ENCODE data around the gene WDR86. TPM values are rescaled to one million over a fixed set of nuclear protein-coding genes. Genes with fewer than 3 reads are reported as not detected.

The WDR86 gene, protein sequence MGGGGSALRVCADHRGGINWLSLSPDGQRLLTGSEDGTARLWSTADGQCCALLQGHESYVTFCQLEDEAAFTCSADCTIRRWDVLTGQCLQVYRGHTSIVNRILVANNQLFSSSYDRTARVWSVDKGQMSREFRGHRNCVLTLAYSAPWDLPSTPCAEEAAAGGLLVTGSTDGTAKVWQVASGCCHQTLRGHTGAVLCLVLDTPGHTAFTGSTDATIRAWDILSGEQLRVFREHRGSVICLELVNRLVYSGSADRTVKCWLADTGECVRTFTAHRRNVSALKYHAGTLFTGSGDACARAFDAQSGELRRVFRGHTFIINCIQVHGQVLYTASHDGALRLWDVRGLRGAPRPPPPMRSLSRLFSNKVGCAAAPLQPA
- total RNA-seq: not detected in 2 replicates

DNA sequence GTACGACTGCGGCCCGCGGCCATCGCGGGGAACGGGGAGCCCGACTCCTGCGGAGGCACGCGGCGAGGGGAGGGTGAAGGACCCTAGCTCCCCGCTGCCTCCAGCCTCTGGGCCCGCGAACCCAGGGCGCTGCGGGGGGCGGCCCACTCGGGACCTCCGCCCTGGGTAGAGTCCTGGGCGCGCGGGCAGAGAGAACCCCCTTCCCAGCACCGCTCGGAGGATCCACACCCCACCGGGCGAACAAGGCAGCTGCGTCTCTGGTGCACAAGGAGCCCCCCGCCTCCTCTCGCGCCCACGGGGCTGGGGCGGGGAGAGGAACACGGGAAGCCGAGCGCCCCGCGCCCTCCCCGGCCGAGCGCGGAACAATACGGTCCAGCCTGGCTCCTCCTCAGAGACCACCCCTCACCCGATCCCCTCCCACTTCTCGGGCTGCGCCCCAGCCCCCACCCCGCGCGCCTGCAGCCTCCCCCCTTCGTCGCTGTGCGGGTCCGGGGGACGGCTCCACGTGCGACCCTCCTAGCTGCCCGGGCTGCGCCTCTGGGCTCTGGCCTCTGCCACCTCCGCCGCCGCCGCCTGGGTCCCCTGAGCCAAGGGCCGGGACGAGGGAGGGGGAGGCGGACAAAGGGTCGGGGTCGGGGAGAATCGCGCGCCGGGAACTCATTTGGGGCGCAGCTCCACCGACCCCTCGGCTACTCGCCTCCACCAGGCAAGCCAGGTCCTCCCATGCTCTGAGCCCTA lies at the start of gene WDR86:
TSS of gene WDR86 (minus strand) at position 372 of the 738 bp plus-strand sequence. CDS start 449 bp downstream, outside the sequence.
- no peak within 1 kb of the TSS for H3K27ac Mint-ChIP-seq
- intact Hi-C loops (cut with micrococcal nuclease): loop anchor here (5.0 kb wide), 1 partner anchor 43 kb away; no protein-coding TSS in a partner anchor

DNA sequence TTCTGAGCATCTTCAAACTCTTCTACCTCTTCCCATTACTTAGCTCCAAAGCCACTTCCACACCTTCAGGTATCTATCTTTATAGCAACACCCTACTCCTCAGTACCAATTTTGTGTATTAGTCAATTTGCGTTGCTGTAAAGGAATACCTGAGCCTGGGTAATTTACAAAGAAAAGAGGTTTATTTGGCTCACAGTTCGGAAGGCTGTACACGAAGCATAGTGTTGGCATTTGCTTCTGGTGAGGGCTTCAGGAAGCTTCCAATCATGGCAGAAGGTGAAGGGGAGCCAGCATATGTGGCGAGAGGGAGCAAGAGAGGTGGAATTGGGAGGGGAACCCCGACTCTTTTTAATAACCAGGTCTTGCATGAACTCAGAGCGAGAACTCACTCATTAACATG lies 47.7 kb upstream of the WDR86 start:
- intact Hi-C loops (cut with micrococcal nuclease): no loop called here
- Mint-ChIP-seq H3K9me3 (peaks cover 11% of the 10 kb centered on the region), H3K4me1 (ENCODE audit: low read depth) (no peaks in the 10 kb centered on the region), H3K27me3 (ENCODE audit: insufficient read depth) (peaks cover 4% of the 10 kb centered on the region), H3K4me3 (no peak overlapping the region), H3K27ac (no peak overlapping the region), H3K36me3 (ENCODE audit: low read depth) (peaks cover 3% of the 10 kb centered on the region)
- no peak for DNase-seq (ENCODE audit: low spot score)

More for the DNA sequence above, at the start of gene WDR86:
- H3K9me3 Mint-ChIP-seq: no peaks in the 10 kb centered on the region
- H3K36me3 Mint-ChIP-seq (ENCODE audit: low read depth): peaks cover 2% of the 10 kb centered on the region
- peaks cover 24% of the 10 kb centered on the region for H3K4me1 Mint-ChIP-seq (ENCODE audit: low read depth)
- peak within 1 kb of the TSS; percentile 71 for H3K4me3 Mint-ChIP-seq
- peaks cover 48% of the 10 kb centered on the region for H3K27me3 Mint-ChIP-seq (ENCODE audit: insufficient read depth)
- DNase-seq (ENCODE audit: low spot score): no peak

DNA sequence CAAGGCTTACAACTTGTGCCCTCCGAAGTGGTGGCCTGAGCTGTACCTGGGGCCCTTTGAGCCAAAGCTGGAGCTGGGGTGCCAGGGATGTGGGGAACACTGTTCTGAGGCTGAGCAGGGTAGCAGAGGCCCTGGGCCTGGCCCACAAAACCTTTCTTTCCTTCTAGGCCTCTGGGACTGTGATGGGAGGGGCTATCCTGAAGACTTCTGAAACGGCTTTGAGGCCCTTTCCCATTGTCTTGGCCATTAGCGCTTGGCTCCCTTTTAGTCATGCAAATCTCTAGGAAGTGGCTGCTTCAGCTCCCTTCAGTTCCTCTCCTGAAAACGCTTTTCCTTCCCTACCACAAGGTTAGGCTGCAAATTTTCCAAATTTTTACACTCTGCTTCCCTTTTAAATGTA lies 46.9 kb upstream of the WDR86 start:
- H3K9me3 Mint-ChIP-seq: peaks cover 7% of the 10 kb centered on the region
- no peak overlapping the region for H3K4me3 Mint-ChIP-seq
- no peak for DNase-seq (ENCODE audit: low spot score)
- H3K36me3 Mint-ChIP-seq (ENCODE audit: low read depth): peaks cover 3% of the 10 kb centered on the region
- H3K27ac Mint-ChIP-seq: no peak overlapping the region
- peaks cover 4% of the 10 kb centered on the region for H3K27me3 Mint-ChIP-seq (ENCODE audit: insufficient read depth)
- H3K4me1 Mint-ChIP-seq (ENCODE audit: low read depth): no peaks in the 10 kb centered on the region
- intact Hi-C loops (cut with micrococcal nuclease): no loop called here

DNA sequence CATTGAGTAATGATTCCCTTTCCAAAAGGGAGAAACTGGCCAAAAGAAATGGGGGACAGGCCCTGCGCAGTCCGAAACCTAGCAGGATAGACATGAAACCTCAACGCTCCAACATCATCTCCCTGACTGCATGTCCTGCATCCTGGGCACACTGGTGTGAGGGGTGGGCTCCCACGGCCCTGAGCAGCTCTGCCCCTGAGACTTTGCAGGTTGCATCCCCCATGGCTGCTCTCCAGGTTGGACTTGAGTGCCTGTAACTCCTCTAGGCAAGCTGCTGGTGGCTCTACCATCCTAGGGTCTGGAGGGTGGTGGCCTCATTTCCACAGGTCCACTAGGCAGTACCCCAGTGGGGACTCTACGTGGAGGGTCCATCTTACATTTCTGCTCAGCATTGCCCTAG lies 46.4 kb upstream of the WDR86 start:
- H3K9me3 Mint-ChIP-seq: peaks cover 2% of the 10 kb centered on the region
- DNase-seq (ENCODE audit: low spot score): no peak

DNA sequence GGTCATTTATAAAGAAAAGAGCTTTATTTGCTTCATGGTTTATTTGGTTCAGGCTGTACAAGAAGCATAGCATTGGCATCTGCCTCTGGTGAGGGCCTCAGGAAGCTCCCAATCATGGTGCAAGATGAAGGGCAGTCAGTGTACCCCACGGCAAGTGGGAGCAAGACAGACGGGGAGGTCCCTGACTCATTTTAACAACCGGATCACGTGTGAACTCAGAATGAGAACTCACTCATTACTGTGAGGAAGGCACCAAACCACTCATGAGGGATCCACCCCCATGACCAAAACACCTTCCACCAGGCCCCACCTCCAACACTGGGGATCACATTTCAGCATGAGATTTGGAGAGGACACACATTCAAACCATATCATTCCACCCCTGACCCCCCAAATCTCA lies 45.9 kb upstream of the WDR86 start:
- Mint-ChIP-seq H3K27ac (no peak overlapping the region), H3K9me3 (no peaks in the 10 kb centered on the region), H3K4me1 (ENCODE audit: low read depth) (no peaks in the 10 kb centered on the region), H3K27me3 (ENCODE audit: insufficient read depth) (peaks cover 6% of the 10 kb centered on the region), H3K4me3 (no peak overlapping the region), H3K36me3 (ENCODE audit: low read depth) (no peaks in the 10 kb centered on the region)
- intact Hi-C loops (cut with micrococcal nuclease): no loop called here
- DNase-seq (ENCODE audit: low spot score): no peak

More for the DNA sequence above, 46.4 kb upstream of the WDR86 start:
- Mint-ChIP-seq H3K27me3 (ENCODE audit: insufficient read depth) (peaks cover 4% of the 10 kb centered on the region), H3K27ac (no peak overlapping the region), H3K4me3 (no peak overlapping the region), H3K36me3 (ENCODE audit: low read depth) (peaks cover 2% of the 10 kb centered on the region), H3K4me1 (ENCODE audit: low read depth) (no peaks in the 10 kb centered on the region)
- intact Hi-C loops (cut with micrococcal nuclease): no loop called here

DNA sequence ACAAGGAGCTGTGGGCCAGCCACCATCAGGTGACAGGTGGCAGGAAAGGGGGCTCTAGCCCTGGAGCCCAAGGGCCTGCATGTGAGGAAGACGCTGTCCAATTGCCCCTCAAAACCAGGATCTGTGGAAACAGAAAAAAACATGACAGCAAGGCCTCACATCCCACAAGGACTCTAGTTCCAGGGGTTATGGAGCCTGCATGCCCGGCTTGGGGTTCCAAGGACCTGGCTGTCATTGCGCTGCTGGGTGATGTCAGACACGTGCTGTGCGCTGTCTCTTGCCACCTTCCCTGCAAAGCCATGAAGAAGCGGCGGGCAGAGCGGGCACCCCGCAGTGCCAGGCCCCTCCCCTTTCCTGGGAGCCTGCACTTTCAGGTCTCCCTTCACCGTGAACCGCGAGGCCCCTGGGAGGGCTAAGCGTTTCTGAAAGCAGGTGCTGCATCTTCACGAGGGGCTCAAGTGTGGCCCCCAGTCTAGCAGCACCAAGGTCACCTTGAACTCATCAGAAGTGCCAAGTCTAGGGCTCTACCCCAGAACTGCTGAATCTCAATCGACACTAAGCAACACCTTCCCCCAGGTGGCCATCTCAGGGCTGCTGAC lies 45.2 kb upstream of the WDR86 start:
- no peaks in the 10 kb centered on the region for H3K9me3 Mint-ChIP-seq
- no peak for DNase-seq (ENCODE audit: low spot score)
- intact Hi-C loops (cut with micrococcal nuclease): no loop called here
- no peaks in the 10 kb centered on the region for H3K4me1 Mint-ChIP-seq (ENCODE audit: low read depth)
- no peak overlapping the region for H3K27ac Mint-ChIP-seq
- H3K4me3 Mint-ChIP-seq: no peak overlapping the region
- no peaks in the 10 kb centered on the region for H3K36me3 Mint-ChIP-seq (ENCODE audit: low read depth)
- peaks cover 10% of the 10 kb centered on the region for H3K27me3 Mint-ChIP-seq (ENCODE audit: insufficient read depth)

DNA sequence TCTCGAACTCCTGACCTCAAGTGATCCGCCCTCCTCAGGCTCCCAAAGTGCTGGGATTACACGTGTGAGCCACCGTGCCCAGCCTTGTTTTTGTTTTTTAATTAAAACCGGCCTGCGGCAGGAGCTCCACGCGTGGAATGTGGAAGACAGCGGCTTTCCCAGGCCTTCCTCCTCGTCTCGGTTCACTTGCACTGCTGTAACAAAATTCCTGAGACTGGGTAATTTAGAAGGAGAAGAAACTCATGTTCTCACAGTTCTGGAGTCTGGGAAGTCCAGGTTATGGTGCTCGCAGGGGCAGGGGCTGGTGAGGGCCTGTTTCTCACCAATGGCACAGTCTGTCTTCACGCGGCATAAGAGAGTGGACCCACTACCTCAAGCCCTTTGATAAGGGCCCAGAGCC lies 44.5 kb upstream of the WDR86 start:
- no peak overlapping the region for H3K27ac Mint-ChIP-seq
- no peaks in the 10 kb centered on the region for H3K36me3 Mint-ChIP-seq (ENCODE audit: low read depth)
- no peaks in the 10 kb centered on the region for H3K9me3 Mint-ChIP-seq
- intact Hi-C loops (cut with micrococcal nuclease): no loop called here
- H3K4me1 Mint-ChIP-seq (ENCODE audit: low read depth): peaks cover 5% of the 10 kb centered on the region
- H3K4me3 Mint-ChIP-seq: no peak overlapping the region
- peaks cover 10% of the 10 kb centered on the region for H3K27me3 Mint-ChIP-seq (ENCODE audit: insufficient read depth)
- DNase-seq (ENCODE audit: low spot score): no peak

DNA sequence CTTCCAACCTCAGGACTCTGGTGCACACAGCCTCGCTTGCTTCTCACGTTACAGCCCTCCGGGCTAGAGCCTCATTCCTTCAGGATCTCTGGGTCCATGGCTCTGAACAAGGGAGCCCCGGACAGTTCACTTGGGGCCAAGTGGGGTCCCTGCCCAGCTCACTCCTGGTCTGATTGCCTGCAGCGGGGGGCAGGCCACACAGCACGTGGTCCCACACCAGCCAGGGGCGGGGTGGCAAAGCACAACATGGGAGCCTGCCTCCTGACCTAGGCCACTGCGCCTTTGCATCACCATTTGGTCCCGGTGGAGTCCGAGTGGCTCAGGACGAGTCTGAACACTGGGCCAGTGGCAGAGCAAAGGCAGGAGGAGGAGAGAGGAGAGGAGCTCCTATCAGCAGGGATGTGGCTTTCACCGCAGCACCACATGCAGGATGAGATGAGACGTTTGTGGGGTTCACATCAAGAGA lies 43.5 kb upstream of the WDR86 start:
- Mint-ChIP-seq H3K36me3 (ENCODE audit: low read depth) (no peaks in the 10 kb centered on the region), H3K4me3 (no peak overlapping the region), H3K27me3 (ENCODE audit: insufficient read depth) (peaks cover 10% of the 10 kb centered on the region), H3K9me3 (no peaks in the 10 kb centered on the region), H3K4me1 (ENCODE audit: low read depth) (peaks cover 5% of the 10 kb centered on the region), H3K27ac (no peak overlapping the region)
- DNase-seq (ENCODE audit: low spot score): no peak
- intact Hi-C loops (cut with micrococcal nuclease): no loop called here

DNA sequence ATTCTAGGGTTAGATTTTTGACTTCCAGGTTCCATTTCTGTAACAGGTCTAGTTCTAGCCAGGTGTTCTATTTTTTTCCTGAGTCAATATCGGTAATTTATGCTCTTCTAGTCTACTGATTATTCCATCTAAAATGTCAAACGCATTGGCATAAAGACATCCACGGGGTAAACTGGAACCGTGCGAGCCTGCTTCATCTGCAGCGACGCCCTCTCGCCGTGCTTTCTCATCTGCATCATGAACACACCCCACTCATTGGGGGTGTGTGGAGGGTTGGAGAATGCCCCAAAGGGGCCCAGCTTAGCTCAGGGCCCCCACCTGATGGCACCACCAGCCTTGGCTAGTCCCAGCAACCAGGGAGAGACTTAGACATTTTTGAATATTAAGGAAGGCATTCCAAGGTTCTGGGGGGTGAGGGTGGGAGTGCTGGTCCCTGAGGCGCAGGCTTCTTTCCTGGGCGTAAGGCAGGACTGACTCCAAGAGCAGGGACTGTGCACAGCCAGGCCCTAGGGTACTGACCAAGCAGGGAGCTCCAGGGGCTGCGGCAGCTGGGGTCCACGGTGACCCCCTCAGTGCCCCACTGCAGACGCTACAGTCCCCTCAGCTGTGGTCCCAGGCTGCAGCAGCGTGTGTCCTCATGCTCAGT lies 43.0 kb upstream of the WDR86 start:
- DNase-seq (ENCODE audit: low spot score): no peak
- intact Hi-C loops (cut with micrococcal nuclease): no loop called here
- Mint-ChIP-seq H3K9me3 (no peaks in the 10 kb centered on the region), H3K4me3 (no peak overlapping the region), H3K27ac (no peak overlapping the region), H3K27me3 (ENCODE audit: insufficient read depth) (peaks cover 10% of the 10 kb centered on the region), H3K4me1 (ENCODE audit: low read depth) (peaks cover 5% of the 10 kb centered on the region), H3K36me3 (ENCODE audit: low read depth) (no peaks in the 10 kb centered on the region)

DNA sequence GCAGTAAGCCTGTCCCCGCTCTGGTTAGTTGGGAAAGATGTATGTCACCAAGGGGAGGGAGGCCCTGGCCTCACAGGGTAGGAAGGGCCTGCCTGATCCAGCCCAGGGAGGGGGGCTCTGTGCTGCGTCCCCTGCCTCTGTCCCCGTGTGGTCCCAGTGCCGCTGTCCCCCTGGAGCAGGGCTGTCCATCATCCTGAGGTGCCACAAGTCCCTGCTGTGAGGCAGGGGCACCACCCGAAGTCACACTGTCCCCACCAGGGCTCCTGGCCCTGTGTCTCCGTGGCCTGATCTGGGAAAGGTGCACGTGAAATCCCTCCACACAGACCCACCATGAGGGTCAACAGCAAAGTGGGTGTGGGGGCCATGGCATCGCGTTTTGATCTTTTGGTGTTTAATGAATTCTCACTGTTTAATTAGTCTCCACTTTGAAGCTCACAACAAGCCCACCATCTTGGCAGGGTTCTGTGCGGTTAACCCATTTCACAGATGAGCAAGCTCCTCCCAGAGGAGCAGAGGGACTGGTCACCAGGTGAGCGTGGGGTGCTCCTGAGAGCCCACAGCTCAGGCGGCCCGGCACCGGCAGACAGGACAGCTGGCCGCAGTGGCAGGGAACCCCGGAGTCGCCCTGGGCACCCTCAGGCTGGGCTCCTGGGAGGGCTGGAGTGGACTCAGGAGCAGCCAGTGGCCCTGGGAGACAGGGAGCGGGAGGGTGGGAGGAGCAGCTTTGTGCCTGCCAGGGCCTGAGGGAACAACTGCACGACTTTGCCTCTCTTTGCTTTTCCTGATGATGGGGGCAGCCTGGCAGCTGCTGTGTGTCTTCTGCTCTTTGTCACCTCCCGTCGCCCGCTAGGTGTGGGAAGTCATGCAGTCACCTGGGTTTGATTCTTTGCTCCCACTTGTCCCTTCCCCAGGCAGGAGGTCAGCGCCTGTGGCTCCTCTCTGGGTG lies 42.1 kb upstream of the WDR86 start:
- no peak for DNase-seq (ENCODE audit: low spot score)
- Mint-ChIP-seq H3K27me3 (ENCODE audit: insufficient read depth) (peaks cover 10% of the 10 kb centered on the region), H3K36me3 (ENCODE audit: low read depth) (no peaks in the 10 kb centered on the region), H3K9me3 (no peaks in the 10 kb centered on the region), H3K4me1 (ENCODE audit: low read depth) (peaks cover 5% of the 10 kb centered on the region), H3K27ac (no peak overlapping the region), H3K4me3 (no peak overlapping the region)
- intact Hi-C loops (cut with micrococcal nuclease): no loop called here

DNA sequence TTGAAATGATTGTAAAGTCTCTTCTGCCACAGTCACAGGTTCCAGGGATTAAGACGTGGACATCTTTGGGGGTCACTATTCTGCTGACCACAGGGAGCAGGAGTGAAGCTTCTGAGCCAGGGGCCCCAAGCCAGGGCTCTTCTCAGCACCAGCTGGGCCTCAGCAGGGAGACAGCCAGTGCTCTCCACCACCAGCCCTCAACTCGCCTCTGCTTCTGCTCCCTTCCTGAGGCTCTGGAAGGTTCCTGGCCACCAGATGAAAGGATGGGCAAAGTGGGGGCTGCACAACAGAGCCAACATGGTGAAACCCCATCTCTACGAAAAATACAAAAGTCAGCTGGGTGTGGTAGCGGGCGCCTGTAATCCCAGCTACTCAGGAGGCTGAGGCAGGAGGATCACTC lies 41.3 kb upstream of the WDR86 start:
- Mint-ChIP-seq H3K27ac (no peak overlapping the region), H3K27me3 (ENCODE audit: insufficient read depth) (peaks cover 15% of the 10 kb centered on the region), H3K36me3 (ENCODE audit: low read depth) (no peaks in the 10 kb centered on the region), H3K4me3 (no peak overlapping the region), H3K4me1 (ENCODE audit: low read depth) (peaks cover 5% of the 10 kb centered on the region), H3K9me3 (no peaks in the 10 kb centered on the region)
- intact Hi-C loops (cut with micrococcal nuclease): no loop called here
- no peak for DNase-seq (ENCODE audit: low spot score)

DNA sequence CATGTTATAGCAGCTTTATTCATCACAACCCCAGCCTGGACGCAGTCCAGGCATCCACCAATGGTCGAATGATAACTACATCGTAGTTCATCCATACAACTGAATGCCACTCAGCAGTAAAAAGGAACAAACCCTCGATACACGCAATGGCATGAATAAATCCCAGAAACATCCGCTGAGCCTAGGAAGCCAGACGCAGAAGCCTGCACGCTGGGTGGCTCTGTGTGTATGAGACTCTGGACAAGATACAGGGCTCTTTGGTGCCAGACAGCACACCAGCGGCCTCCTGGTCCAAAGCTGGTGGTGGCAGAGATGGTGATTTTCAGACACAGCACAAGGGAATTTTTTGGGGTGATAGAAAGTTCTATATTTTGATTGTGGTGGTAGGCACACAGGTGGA lies 40.2 kb upstream of the WDR86 start:
- no peaks in the 10 kb centered on the region for H3K36me3 Mint-ChIP-seq (ENCODE audit: low read depth)
- intact Hi-C loops (cut with micrococcal nuclease): loop anchor here (2.0 to 5.0 kb wide), 4 partner anchors 17 to 98 kb away; partner anchors contain the start of gene RHEB

More for the DNA sequence above, 40.2 kb upstream of the WDR86 start:
- Mint-ChIP-seq H3K27me3 (ENCODE audit: insufficient read depth) (peaks cover 18% of the 10 kb centered on the region), H3K27ac (no peak overlapping the region), H3K4me1 (ENCODE audit: low read depth) (peaks cover 5% of the 10 kb centered on the region), H3K4me3 (no peak overlapping the region), H3K9me3 (no peaks in the 10 kb centered on the region)
- DNase-seq (ENCODE audit: low spot score): no peak

Measured in activated T-helper 1 cell treated with anti-CD3 and anti-CD28 coated beads, Interleukin-12 subunit alpha, Interleukin-12 subunit beta, Interleukin-2, Interleukin-4 antibody, amounts not matched to agents 30 ng/mL and 10 ng/mL and 1 ng/mL, durations not matched to agents 14 hours and 24 hours and 36 hours (primary cell).